Activated CD4-positive, alpha-beta T cell treated with anti-CD3 and anti-CD28 coated beads, Interleukin-2, amount 10 ng/mL, durations not matched to agents 24 days and 14 days (primary cell): ENCODE results near the gene SLC4A1AP. TPM values are rescaled to one million over a fixed set of nuclear protein-coding genes. Genes with fewer than 3 reads are reported as not detected.
A peak's percentile ranks its signal among the peaks of the same experiment; 100 is the strongest.

Experiments used
- DNase-seq: peaks from one replicate; pipeline ENCODE4 v3.0.0; 2022
- H3K27ac Mint-ChIP-seq: one replicate; pipeline ENCODE4 v1.8.0; 2022; ENCODE audit warnings: mild to moderate bottlenecking, mixed read lengths
- H3K27me3 Mint-ChIP-seq: one replicate; pipeline ENCODE4 v1.8.0; 2022; ENCODE audit warnings: mixed read lengths
- H3K36me3 Mint-ChIP-seq: one replicate; pipeline ENCODE4 v1.8.0; 2022; ENCODE audit warnings: low read depth, mild to moderate bottlenecking, mixed read lengths
- H3K4me1 Mint-ChIP-seq: one replicate; pipeline ENCODE4 v1.8.0; 2021; ENCODE audit warnings: mixed read lengths
- H3K4me3 Mint-ChIP-seq: one replicate; pipeline ENCODE4 v1.8.0; 2022; ENCODE audit warnings: mild to moderate bottlenecking, moderate library complexity, mixed read lengths
- H3K9me3 Mint-ChIP-seq: one replicate; pipeline ENCODE4 v1.8.0; 2021; ENCODE audit warnings: mixed read lengths
- intact Hi-C: fragments of 100-400 bp; cut with micrococcal nuclease; formaldehyde crosslinking; loops from one replicate; pipeline ENCODE4 v1.15.1; 2023
- total RNA-seq: library from RNA; stranded (reverse); gene quantifications from 2 replicates; pipeline ENCODE4 v1.2.3, GENCODE V29; 2022

SLC4A1AP gene
- total RNA-seq, 1 donor from 2014 or later = 28.7 TPM

DNA sequence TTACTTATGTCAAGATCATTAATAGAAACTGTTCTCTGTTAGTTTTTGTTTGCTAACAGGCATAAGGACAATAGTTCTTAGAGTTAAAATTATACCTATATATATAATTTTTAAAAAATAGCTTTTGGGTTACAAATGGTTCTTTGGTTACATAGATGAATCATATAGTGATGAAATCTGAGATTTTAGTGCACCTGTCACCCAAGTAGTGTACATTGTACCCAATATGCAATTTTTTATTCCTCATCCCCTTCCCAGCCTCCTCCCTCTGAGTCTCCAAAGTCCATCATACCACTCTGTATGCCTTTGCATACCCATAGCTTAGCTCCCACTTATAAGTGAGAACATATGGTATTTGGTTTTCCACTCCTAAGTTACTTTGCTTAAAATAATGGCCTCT is 26.4 kb downstream of the SLC4A1AP start:
- H3K9me3 Mint-ChIP-seq = no peaks in the 10 kb centered on the region
- DNase-seq = no peak
- H3K27me3 Mint-ChIP-seq = no peaks in the 10 kb centered on the region
- H3K4me3 Mint-ChIP-seq = no peak overlapping the region
- intact Hi-C loops = no loop called here
- H3K4me1 Mint-ChIP-seq = peaks cover 8% of the 10 kb centered on the region
- peaks cover 42% of the 10 kb centered on the region for H3K36me3 Mint-ChIP-seq
- no peak overlapping the region for H3K27ac Mint-ChIP-seq

- Mint-ChIP-seq H3K27me3 (no peaks in the 10 kb centered on the region), H3K36me3 (peaks cover 24% of the 10 kb centered on the region), H3K27ac (no peak overlapping the region), H3K9me3 (no peaks in the 10 kb centered on the region), H3K4me3 (no peak overlapping the region), H3K4me1 (peaks cover 8% of the 10 kb centered on the region)
- DNase-seq = no peak
- intact Hi-C loops = no loop called here
These were observed 34.0 kb downstream of the SLC4A1AP start for GRCh38 chr2:27697660-27698059.

- no peaks in the 10 kb centered on the region for H3K9me3 Mint-ChIP-seq
- no peaks in the 10 kb centered on the region for H3K27me3 Mint-ChIP-seq
- H3K4me3 Mint-ChIP-seq = no peak overlapping the region
- H3K4me1 Mint-ChIP-seq = peaks cover 18% of the 10 kb centered on the region
- H3K27ac Mint-ChIP-seq = no peak overlapping the region
- DNase-seq = no peak
- intact Hi-C loops = loop anchor here (2.0 to 10.0 kb wide), 4 partner anchors 51 to 553 kb away; partner anchors contain the start of gene MRPL33
- H3K36me3 Mint-ChIP-seq = peaks cover 8% of the 10 kb centered on the region
These were observed 38.0 kb downstream of the SLC4A1AP start for GRCh38 chr2:27701676-27702075.

- Mint-ChIP-seq H3K27ac (no peak overlapping the region), H3K36me3 (peaks cover 6% of the 10 kb centered on the region), H3K4me1 (peaks cover 17% of the 10 kb centered on the region), H3K27me3 (no peaks in the 10 kb centered on the region), H3K9me3 (no peaks in the 10 kb centered on the region), H3K4me3 (no peak overlapping the region)
- no peak for DNase-seq
- intact Hi-C loops = loop anchor here (2.0 to 10.0 kb wide), 4 partner anchors 50 to 552 kb away; partner anchors contain the start of gene MRPL33
These were observed 38.6 kb downstream of the SLC4A1AP start for GRCh38 chr2:27702302-27702701.

DNA sequence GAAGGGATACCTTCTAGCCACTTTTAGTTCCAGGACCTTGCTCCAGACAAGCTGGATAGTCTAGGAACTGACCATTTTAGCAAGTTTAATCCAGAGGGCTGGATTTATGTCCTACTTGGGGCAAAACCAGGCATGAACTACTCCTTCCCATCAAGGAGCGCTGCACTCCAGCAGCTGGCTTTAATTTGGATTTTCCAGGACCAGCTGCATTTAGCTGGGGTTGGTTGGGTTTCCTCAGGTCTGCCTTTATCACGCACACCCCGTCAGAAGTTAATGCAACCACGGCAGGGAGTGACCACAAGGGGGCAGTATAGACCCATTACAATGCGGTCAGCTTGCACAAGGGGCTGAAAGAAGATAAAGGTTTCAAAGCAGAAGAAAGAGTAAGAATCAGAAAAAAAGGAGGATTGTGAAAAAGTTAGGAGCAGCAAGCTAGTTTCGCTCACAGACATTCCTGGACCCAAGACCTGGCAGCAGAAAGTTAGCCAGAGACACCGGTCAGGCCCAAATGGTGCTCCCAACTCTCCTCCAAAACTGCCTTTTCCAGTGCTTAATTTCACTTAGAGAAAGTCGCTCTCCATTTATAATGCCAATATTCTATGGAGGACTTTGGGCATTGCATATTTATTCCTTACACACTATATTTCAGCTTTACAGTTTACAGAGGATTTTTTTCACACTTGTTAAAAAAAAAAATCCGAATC is 40.1 kb downstream of the SLC4A1AP start:
- DNase-seq = peak; percentile 95
- Mint-ChIP-seq H3K27me3 (no peaks in the 10 kb centered on the region), H3K36me3 (no peaks in the 10 kb centered on the region), H3K27ac (no peak overlapping the region), H3K9me3 (no peaks in the 10 kb centered on the region), H3K4me3 (no peak overlapping the region), H3K4me1 (peaks cover 13% of the 10 kb centered on the region)
- intact Hi-C loops = loop anchor here (1.0 to 10.0 kb wide), 5 partner anchors 49 to 749 kb away; partner anchors contain the start of gene MRPL33

DNA sequence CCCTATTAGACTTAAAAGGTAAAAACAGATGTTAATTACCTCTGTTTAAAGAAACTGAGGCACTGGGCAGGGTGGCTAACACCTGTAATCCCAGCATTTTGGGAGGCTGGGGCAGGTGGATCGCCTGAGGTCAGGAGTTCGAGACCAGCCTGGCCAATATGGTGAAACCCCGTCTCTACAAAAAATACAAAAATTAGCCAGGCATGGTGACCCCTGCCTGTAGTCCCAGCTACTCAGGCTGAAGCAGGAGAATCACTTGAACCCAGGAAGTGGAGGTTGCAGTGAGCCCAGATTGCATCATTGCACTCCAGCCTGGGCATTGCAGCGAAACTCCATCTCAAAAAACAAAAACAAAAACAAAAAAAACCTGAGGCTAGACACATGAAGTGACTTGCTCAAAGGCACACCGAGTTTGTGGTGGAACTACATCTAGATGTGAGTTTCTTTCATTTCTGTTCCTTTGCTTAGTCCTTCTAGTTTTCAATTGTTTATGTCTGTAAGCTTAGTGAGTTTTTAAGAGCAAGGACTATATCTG is 40.7 kb downstream of the SLC4A1AP start:
- Mint-ChIP-seq H3K4me3 (no peak overlapping the region), H3K36me3 (no peaks in the 10 kb centered on the region), H3K27me3 (no peaks in the 10 kb centered on the region), H3K4me1 (peaks cover 13% of the 10 kb centered on the region), H3K27ac (no peak overlapping the region), H3K9me3 (no peaks in the 10 kb centered on the region)
- no peak for DNase-seq
- intact Hi-C loops = loop anchor here (5.0 to 10.0 kb wide), 3 partner anchors 68 to 550 kb away; partner anchors contain the start of gene MRPL33

GRCh38 chr2:27705851-27706622 is 42.3 kb downstream of the SLC4A1AP start:
- Mint-ChIP-seq H3K27me3 (no peaks in the 10 kb centered on the region), H3K4me1 (peaks cover 14% of the 10 kb centered on the region), H3K27ac (peak overlapping the region; percentile 50), H3K9me3 (no peaks in the 10 kb centered on the region), H3K4me3 (no peak overlapping the region), H3K36me3 (no peaks in the 10 kb centered on the region)
- DNase-seq = no peak
- intact Hi-C loops = loop anchor here (10.0 kb wide), 2 partner anchors 429 to 549 kb away; no protein-coding TSS in a partner anchor

GRCh38 chr2:27707462-27708256 is 44.0 kb downstream of the SLC4A1AP start:
- Mint-ChIP-seq H3K4me3 (no peak overlapping the region), H3K27ac (no peak overlapping the region), H3K9me3 (no peaks in the 10 kb centered on the region), H3K4me1 (peaks cover 26% of the 10 kb centered on the region), H3K36me3 (no peaks in the 10 kb centered on the region), H3K27me3 (peaks cover 9% of the 10 kb centered on the region)
- intact Hi-C loops = loop anchor here (10.0 kb wide), 2 partner anchors 427 to 547 kb away; no protein-coding TSS in a partner anchor
- no peak for DNase-seq

- intact Hi-C loops = loop anchor here (10.0 kb wide), 2 partner anchors 427 to 547 kb away; no protein-coding TSS in a partner anchor
- H3K27me3 Mint-ChIP-seq = peaks cover 12% of the 10 kb centered on the region
- no peaks in the 10 kb centered on the region for H3K9me3 Mint-ChIP-seq
- no peak overlapping the region for H3K4me3 Mint-ChIP-seq
- H3K27ac Mint-ChIP-seq = no peak overlapping the region
- peaks cover 26% of the 10 kb centered on the region for H3K4me1 Mint-ChIP-seq
- no peaks in the 10 kb centered on the region for H3K36me3 Mint-ChIP-seq
- DNase-seq = no peak
These were observed 44.6 kb downstream of the SLC4A1AP start for GRCh38 chr2:27708257-27708654.

- no peaks in the 10 kb centered on the region for H3K36me3 Mint-ChIP-seq
- peaks cover 26% of the 10 kb centered on the region for H3K4me1 Mint-ChIP-seq
- H3K9me3 Mint-ChIP-seq = no peaks in the 10 kb centered on the region
- intact Hi-C loops = loop anchor here (10.0 kb wide), 2 partner anchors 426 to 546 kb away; no protein-coding TSS in a partner anchor
- H3K4me3 Mint-ChIP-seq = no peak overlapping the region
- H3K27ac Mint-ChIP-seq = no peak overlapping the region
- DNase-seq = no peak
- H3K27me3 Mint-ChIP-seq = peaks cover 12% of the 10 kb centered on the region
These were observed 45.0 kb downstream of the SLC4A1AP start for GRCh38 chr2:27708666-27709065.

- Mint-ChIP-seq H3K9me3 (no peaks in the 10 kb centered on the region), H3K36me3 (no peaks in the 10 kb centered on the region), H3K4me3 (no peak overlapping the region), H3K4me1 (peaks cover 25% of the 10 kb centered on the region), H3K27me3 (peaks cover 12% of the 10 kb centered on the region), H3K27ac (no peak overlapping the region)
- intact Hi-C loops = loop anchor here (10.0 kb wide), 2 partner anchors 425 to 545 kb away; no protein-coding TSS in a partner anchor
- no peak for DNase-seq
These were observed 45.6 kb downstream of the SLC4A1AP start for GRCh38 chr2:27709326-27709725.

DNA sequence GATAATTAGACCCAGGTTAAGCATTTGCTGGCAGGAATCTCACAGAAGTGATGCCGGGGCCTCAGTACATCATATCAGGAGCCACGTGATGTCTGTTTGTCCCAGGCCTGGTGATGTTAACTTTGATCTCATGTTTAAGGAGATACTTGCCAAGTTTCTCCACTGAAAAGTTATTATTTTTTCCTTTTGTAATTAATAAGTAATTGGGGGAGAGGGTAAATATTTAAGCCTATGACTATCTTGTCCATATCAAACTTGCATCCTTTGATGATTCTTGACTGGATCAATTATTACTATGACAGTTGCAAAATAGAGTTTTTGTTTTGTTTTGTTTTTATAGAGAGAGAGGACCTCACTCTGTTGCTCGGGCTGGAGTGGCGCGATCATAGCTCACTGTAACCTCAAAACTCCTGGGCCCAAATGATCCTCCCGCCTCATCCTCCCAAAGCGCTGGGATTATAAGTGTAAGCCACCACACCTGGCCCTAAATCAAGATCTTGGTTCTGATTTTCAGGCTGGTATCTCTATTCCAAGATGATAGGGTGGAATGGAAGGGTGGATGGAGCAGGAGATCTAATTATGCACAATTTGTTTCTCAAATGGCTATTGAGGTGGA is 46.4 kb downstream of the SLC4A1AP start:
- H3K27me3 Mint-ChIP-seq = peaks cover 12% of the 10 kb centered on the region
- H3K4me3 Mint-ChIP-seq = no peak overlapping the region
- H3K4me1 Mint-ChIP-seq = peaks cover 27% of the 10 kb centered on the region
- no peak for DNase-seq
- no peaks in the 10 kb centered on the region for H3K9me3 Mint-ChIP-seq
- no peak overlapping the region for H3K27ac Mint-ChIP-seq
- H3K36me3 Mint-ChIP-seq = no peaks in the 10 kb centered on the region
- intact Hi-C loops = loop anchor here (10.0 kb wide), 2 partner anchors 425 to 545 kb away; no protein-coding TSS in a partner anchor
